Left ventricle myocardium inferior (tissue), 1 donor: ENCODE measurements around the gene ZNF280C. TPM values are rescaled to one million over a fixed set of nuclear protein-coding genes. Genes with fewer than 3 reads are reported as not detected.
"Not testable (repeated sequence)": the region's sequence is repeated elsewhere in the genome, so short reads cannot be mapped to it uniquely, and the experiment has no call there.

ENCODE experiments used
- DNase-seq: peaks from one replicate; pipeline ENCODE4 v3.0.0-alpha.2; 2020
- H3K27ac ChIP-seq: fragments of 200-600 bp; replicated peaks from 2 replicates; pipeline ENCODE4 v1.8.0; 2021
- H3K27me3 ChIP-seq: fragments of 200-600 bp; 2 replicates; pipeline ENCODE4 v1.8.0; 2021; ENCODE audit warnings: low read depth
- H3K36me3 ChIP-seq: fragments of 200-600 bp; 2 replicates; pipeline ENCODE4 v1.8.0; 2021
- H3K4me1 ChIP-seq: fragments of 200-600 bp; 2 replicates; pipeline ENCODE4 v1.8.0; 2021
- H3K4me3 ChIP-seq: fragments of 200-600 bp; 2 replicates; pipeline ENCODE4 v1.8.0; 2021; ENCODE audit warnings: mild to moderate bottlenecking, moderate library complexity
- H3K9me3 ChIP-seq: fragments of 200-600 bp; replicated peaks from 2 replicates; pipeline ENCODE4 v1.8.0; 2021
- CTCF ChIP-seq: fragments of 200-600 bp; IDR thresholded peaks from 2 replicates; pipeline ENCODE4 v1.8.0; 2021; ENCODE audit warnings: antibody characterized with exemption, mild to moderate bottlenecking, borderline replicate concordance
- intact Hi-C: fragments of 100-400 bp; cut with micrococcal nuclease; formaldehyde crosslinking; loops from one replicate; pipeline ENCODE4 v1.11.0; 2022
- total RNA-seq: library from RNA; stranded (reverse); fragmentation: NEBNext Ultra II Directional; extraction: Animal tissue kit (Norgen Biotek cat#: 25700); gene quantifications from one replicate; pipeline ENCODE4 v1.2.1, GENCODE V29; 2021
- donor health status: DM: no; HTN: yes; CAD: no; lungs with severe emphysema.

Gene ZNF280C
- total RNA-seq, 1 donor from 2014 or later = 1.5 TPM

GRCh38 chrX:130253916-130254315, 14.8 kb downstream of the ZNF280C start:
- DNase-seq = no peak
- Histone ChIP-seq H3K4me1 (no peaks in the 10 kb centered on the region), H3K27me3 (no peaks in the 10 kb centered on the region), H3K36me3 (no peaks in the 10 kb centered on the region), H3K27ac (no peak overlapping the region), H3K4me3 (no peak overlapping the region), H3K9me3 (no peaks in the 10 kb centered on the region)
- no peak for TF ChIP-seq CTCF
- intact Hi-C loops = no loop called here

DNA sequence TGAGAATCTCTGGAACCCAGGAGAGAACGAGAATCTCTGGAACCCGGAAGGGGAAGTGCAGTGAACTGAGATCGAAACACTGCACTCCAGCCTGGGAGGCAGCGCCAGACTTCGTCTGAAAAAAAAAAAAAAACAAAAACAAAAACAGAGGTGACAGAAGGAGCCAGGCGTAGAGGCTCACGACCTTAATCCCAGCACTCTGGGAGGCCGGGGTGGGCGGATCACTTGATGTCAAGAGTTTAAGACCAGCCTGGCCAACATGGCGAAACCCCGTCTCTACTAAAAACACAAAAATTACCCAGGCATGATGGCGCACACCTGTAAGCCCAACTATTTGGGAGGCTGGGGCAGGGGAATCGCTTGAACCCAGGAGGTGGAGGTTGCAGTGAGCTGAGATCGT, 17.0 kb downstream of the ZNF280C start:
- Histone ChIP-seq H3K27ac (no peak overlapping the region), H3K9me3 (no peaks in the 10 kb centered on the region), H3K4me1 (no peaks in the 10 kb centered on the region), H3K36me3 (no peaks in the 10 kb centered on the region), H3K4me3 (no peak overlapping the region), H3K27me3 (no peaks in the 10 kb centered on the region)
- DNase-seq = no peak
- TF ChIP-seq CTCF = no peak
- intact Hi-C loops = no loop called here

GRCh38 chrX:130247996-130248395, 20.7 kb downstream of the ZNF280C start:
- no peaks in the 10 kb centered on the region for H3K9me3 ChIP-seq
- DNase-seq = no peak
- no peak for TF ChIP-seq CTCF
- no peaks in the 10 kb centered on the region for H3K27me3 ChIP-seq
- H3K4me3 ChIP-seq = no peak overlapping the region
- intact Hi-C loops = no loop called here
- H3K4me1 ChIP-seq = no peaks in the 10 kb centered on the region
- peaks cover 5% of the 10 kb centered on the region for H3K36me3 ChIP-seq
- H3K27ac ChIP-seq = no peak overlapping the region

DNA sequence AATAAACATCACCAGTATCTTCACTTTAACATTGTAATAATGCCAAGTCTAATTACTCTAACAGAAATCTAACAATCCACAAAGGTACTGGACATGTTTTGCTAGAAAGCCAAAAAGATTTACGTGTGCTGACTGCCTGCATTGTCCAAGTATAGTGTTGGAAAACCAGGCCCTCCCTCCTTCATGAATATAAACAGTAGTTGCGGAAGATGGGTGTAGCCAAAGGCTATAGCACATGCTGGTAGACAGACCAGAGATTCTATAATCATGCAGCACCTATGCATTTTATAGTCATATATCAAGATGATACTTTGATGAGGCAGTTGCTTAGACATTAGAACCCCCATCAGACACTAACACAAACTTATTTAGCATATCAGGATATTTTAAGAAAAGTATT, 22.6 kb downstream of the ZNF280C start:
- no peaks in the 10 kb centered on the region for H3K9me3 ChIP-seq
- no peaks in the 10 kb centered on the region for H3K4me1 ChIP-seq
- H3K27me3 ChIP-seq = no peaks in the 10 kb centered on the region
- intact Hi-C loops = no loop called here
- TF ChIP-seq CTCF = no peak
- no peak overlapping the region for H3K27ac ChIP-seq
- peaks cover 22% of the 10 kb centered on the region for H3K36me3 ChIP-seq
- no peak for DNase-seq
- H3K4me3 ChIP-seq = no peak overlapping the region

- intact Hi-C loops = no loop called here
- Histone ChIP-seq H3K27me3 (no peaks in the 10 kb centered on the region), H3K9me3 (no peaks in the 10 kb centered on the region), H3K4me3 (no peak overlapping the region), H3K27ac (no peak overlapping the region), H3K4me1 (no peaks in the 10 kb centered on the region), H3K36me3 (peaks cover 28% of the 10 kb centered on the region)
- no peak for TF ChIP-seq CTCF
- DNase-seq = no peak
Observed at GRCh38 chrX:130245441-130245840, 23.3 kb downstream of the ZNF280C start.

GRCh38 chrX:130231184-130231583, 37.5 kb downstream of the ZNF280C start:
- DNase-seq, H3K27ac ChIP-seq, H3K27me3 ChIP-seq, intact Hi-C loops, H3K9me3 ChIP-seq, H3K4me1 ChIP-seq, H3K4me3 ChIP-seq: not testable (repeated sequence)
- H3K36me3 ChIP-seq = peaks cover 22% of the 10 kb centered on the region
